Muscle of back (tissue), 11 donors: ENCODE measurements around the gene NSMF. TPM values are rescaled to one million over a fixed set of nuclear protein-coding genes. Genes with fewer than 3 reads are reported as not detected.

Experiments
- DNase-seq, 3 donors: peaks; one replicate each; pipeline versions ENCODE4 v3.0.0 to v3.0.0-alpha.2; 2013
- polyA plus RNA-seq, 10 donors: library from polyadenylated mRNA; unstranded; fragments of 120-200 nt; gene quantifications; one replicate each; pipeline ENCODE4 v1.2.1, GENCODE V29; 2013; ENCODE audit not compliant: insufficient read length in 10 of 10

Gene NSMF
- polyA plus RNA-seq, 10 donors, result 17.1 to 30.9 (median 20.2) TPM

- DNase-seq, result no peak
Observed at GRCh38 chr9:137449931-137450538, 9.1 kb downstream of the NSMF start.

- DNase-seq, result no peak
Observed at GRCh38 chr9:137449081-137449844, 9.9 kb downstream of the NSMF start.

DNA sequence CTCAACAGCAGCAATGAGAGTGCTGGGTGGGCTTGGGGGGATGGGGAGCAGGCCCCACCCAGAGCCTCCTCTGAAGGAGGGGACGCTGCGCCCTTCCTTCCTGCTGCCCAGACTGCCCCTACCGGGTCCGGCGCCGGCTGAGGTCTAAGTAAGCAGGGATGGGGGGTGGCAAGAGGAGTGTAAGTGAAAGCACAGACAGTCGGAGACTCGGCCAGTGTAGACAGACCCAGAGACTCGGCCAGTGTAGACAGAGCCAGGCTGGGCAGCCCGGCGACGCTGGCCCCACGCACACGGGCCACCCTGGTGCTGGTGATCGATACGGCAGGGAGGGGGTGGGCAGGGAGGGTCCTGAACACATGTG lies 10.6 kb downstream of the NSMF start:
- no peak for DNase-seq

DNA sequence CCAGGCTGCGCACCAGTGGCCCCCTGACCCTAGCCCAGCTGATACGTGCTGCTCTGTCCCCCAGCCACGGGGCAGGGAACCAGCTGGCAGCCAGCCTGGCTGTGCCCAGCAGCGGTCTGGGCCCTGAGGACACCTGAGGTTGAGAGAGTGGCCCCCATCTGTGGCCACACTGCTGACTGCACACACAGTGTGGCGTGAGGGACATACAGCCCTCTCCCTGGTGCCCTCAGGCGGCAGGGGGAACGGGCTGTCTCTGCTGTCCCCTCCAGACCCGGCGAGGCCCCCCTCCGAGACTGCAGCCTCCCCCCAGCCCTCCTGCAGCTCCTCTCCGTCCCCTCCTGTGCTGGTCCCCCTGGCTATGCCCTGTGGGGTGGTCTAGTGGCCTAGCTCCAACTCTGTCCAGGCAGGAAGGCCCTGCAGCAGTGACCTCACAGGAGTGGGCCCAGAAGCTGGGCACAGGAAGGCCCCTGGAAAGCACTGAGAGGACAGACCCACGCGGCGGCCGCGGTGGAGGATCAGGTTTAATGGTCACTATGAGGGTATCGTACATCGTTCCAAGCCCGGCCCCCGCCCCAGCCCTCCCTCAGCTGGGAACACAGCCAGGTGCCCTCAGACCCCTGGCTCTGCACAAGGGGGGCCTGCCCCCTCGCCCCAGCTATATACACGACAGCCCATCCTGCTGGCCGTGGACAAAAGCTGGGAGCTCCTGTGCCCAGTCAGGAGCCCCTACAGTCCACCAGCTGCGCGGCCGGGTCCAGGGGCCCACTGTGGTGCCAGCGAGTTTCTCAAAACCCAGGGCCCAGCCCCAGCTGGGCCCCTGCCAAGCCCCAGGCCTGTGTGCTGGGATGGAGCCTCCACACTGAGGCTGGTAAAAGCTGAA lies 11.2 kb downstream of the NSMF start:
- DNase-seq, result no peak

DNA sequence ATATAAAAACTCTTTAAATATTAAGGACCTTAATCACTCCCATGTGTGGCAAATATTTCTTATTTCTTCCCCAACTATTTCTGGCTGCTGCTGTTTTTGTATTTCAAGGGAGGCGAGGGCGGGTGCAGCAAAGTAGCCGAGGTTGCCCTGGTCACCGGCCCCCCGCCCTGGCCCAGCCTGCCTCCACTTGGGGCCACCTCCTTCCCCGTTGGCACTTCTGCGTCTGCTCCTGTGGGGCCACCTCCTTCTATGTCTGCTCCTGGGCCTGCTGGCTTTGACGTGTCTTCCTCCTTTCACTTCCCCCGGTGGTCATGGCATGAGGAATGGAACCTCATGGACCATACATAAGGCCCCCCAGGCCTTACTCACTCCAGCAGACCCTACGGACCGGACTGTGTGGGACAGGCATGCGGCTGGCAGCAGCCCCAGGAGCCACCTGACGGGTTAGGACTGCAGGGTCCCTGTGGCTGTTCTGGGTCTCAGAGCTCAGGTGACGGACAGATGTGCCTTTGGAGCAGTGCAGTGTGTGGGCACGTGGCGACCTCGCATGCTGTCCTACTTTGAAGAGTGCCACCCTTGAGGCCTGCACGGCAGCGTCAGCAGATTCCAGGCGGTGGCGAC lies 12.2 kb downstream of the NSMF start:
- DNase-seq, result peak in 1 of 3 donors; percentile 59

- peak in 1 of 3 donors; percentile 30 for DNase-seq
Observed at GRCh38 chr9:137445930-137446431, 13.2 kb downstream of the NSMF start.

- DNase-seq, result peak; percentile 63 to 83 (median 69)
Observed at GRCh38 chr9:137445275-137445807, 13.8 kb downstream of the NSMF start.

DNA sequence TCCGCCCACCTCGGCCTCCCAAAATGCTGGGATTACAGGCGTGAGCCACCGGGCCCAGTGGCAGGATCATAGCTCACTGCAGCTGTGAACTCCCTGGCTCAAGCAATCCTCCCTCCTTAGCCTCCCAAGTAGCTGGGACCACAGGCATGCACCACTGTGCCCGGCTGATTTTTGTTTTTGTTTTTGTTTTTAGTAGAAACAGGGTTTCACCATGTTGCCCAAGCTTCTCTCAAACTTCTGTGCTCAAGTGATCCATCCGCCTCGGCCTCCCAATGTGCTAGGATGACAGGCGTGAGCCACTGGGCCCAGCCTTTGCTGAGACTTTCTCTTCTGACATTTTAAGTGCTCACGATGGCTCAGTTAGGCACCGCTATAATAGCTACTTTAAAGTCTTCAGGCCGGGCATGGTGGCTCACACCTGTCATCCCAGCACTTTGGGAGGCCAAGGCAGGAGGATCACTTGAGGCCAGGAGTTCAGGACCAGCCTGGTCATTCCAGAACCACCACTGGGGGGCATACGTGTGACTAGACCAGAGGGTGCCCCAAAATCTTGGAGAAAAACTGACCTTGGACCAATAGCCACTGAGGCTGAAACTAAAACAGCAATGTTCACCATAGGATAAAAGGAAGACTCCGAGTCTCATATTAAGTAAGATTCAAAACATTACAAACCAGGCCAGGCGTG lies 14.9 kb downstream of the NSMF start:
- DNase-seq, result no peak

DNA sequence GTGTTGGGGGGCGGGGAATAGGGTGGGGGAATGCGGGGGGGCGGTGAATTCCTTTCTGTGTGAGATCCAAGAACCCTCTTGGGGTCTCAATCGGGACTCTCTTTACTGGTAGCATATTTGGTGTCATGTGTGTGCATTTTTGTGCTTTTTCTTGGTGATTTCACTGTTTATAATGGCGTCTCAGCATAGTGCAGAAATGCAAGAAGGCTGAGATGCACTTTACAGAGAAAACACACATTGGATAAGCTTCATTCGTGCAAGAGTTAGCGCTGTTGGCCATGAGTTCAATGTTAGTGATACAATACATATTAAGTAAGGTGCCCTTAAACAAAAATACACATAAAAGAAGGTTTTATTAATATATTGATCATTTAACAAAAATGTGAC lies 17.2 kb downstream of the NSMF start:
- DNase-seq, result no peak

- DNase-seq, result peak in 1 of 3 donors; percentile 80
Observed at GRCh38 chr9:137441289-137441934, 17.7 kb downstream of the NSMF start, which contains the start of gene ENTPD8. Gene ENTPD8, minus strand, starts transcription at chr9:137441357. Its CDS starts 3,072 bp downstream, at chr9:137438285.

DNA sequence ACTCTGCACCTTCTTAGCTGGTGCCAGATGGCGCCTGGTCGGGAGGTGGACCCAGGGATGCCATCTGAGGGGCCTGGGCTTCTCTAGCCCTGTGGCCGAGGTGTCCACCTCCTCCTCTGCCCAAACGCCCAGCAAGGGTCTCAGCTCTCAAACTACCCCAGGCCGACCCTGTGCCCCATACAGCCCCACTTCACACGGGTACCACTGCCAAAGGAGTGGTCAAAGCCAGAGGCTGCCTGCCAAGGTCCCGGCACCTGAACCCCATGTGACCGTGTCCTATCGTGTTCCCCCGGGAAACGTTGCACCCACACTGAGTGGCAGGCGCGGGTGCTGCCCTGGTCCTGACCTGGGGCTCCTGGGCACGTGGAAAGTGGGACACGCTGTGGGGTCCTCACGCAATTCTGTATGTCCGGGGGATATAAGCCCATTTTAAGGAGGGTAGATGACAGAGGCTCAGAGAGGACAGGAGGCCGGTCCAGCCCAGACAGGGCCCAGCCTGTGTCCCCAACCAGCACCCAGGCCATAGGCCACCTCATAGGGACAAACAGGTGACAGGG lies 19.9 kb downstream of the NSMF start:
- no peak for DNase-seq

GRCh38 chr9:137438591-137439157 lies 20.5 kb downstream of the NSMF start:
- DNase-seq, result no peak

DNA sequence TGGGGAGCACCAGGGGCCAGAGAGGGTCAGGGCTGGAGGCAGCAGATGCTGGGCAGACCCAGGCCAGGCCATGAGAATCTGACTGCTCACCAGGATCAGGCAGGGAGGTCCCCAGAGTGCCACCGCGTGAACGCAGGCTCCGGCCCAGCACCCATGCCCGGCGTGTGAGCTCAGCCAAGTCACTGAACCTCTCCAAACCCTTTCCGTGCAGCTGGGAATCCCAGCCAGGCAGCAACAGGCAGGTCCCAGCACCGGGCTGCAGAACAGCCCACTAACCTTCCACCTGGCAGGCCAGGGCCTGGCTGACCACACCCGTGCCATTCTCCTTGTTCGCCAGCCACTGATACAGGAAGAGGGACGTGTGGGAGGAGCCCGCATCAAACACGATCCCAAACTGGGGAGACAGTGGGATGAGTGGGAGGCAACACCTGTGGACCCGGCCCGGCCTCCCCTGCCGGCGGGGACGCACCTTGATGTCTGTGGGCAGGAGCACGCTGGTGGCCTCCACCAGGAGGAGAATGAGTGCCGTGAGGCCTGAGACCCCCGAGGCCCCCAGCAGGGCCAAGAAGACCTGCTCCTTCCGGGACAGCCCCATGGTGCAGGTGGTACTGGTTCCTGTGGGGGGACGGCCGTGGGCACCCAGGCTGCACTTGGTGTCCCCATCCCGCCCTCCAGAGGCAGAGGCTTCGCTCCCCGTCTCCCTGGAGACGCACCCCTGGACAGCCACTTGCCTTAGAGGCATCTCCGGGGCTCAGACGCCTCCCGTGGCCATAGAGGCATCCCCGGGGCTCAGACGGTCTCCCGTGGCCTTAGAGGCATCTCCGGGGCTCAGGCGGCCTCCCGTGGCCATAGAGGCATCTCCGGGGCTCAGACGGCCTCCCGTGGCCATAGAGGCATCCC lies 21.2 kb downstream of the NSMF start:
- no peak for DNase-seq

GRCh38 chr9:137436761-137437600 lies 22.2 kb downstream of the NSMF start:
- no peak for DNase-seq

DNA sequence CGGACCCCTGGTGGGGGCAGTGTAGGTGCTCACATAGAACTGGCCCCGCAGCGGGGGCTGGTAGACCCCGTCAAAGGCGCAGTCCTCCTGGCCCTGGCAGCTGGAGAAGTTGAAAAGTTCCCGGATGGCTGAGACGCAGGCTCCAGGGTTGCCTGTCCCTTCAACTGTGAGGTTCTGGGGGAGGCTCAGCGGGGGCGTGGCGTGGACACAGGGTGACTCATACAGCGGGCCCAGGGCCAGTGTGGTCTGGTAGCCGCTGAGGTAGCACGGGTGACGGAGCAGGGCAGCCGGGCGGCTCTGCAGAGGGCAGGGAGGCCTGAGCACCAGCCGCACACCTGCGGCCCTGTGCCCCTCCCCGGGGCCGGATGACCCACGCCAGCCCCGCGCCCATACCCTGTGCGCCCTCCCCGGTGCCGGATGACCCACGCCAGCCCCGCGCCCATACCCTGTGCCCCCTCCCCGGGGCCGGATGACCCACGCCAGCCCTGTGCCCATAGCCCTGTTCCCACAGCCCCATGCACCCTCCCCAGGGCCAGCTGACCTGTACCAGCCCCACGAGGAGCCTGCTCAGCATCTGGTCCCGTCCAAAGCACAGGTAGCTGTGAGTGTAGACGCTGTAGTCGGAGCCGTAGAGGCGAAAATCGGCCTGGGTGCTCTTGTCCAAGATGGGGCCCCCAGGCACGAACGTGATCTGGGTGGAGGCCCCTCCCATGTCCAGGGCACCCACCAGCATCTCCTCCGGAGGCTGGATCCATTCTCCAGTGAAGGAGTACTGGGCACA lies 23.0 kb downstream of the NSMF start:
- DNase-seq, result no peak

DNA sequence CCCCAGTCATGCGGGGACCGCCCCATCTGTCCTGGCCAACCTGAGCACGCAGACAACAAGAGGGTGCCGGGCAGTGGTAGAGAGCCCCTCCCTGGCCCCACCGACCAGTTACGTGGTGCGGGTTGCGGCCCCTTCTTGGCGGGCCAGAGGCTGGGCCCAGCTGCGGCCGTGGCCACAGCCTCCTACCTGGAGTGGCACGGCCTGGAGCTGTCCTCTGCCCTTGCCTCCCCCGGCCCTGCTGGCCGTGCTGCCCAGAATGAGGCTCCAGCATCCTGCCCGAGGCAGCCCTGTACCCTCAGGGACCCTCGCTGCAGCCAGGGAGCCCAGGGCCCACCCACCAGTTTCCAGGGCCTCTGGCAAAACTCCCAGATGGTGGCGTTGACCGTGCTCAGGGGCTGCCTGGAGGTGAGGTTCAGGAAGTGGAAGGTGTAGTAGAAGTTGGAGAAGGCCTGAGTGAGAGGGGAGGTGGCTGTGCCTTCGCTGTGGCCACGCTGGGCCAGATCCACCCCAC lies 23.7 kb downstream of the NSMF start:
- DNase-seq, result no peak
